ENCODE data around the gene KLHL5. TPM values are rescaled to one million over a fixed set of nuclear protein-coding genes. Genes with fewer than 3 reads are reported as not detected.

The KLHL5 gene, protein sequence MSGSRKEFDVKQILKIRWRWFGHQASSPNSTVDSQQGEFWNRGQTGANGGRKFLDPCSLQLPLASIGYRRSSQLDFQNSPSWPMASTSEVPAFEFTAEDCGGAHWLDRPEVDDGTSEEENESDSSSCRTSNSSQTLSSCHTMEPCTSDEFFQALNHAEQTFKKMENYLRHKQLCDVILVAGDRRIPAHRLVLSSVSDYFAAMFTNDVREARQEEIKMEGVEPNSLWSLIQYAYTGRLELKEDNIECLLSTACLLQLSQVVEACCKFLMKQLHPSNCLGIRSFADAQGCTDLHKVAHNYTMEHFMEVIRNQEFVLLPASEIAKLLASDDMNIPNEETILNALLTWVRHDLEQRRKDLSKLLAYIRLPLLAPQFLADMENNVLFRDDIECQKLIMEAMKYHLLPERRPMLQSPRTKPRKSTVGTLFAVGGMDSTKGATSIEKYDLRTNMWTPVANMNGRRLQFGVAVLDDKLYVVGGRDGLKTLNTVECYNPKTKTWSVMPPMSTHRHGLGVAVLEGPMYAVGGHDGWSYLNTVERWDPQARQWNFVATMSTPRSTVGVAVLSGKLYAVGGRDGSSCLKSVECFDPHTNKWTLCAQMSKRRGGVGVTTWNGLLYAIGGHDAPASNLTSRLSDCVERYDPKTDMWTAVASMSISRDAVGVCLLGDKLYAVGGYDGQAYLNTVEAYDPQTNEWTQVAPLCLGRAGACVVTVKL
- total RNA-seq (2012; rRNA removed) (97.7 and 134 TPM in 2 replicates), polyA plus RNA-seq (2012; rRNA removed) (45.4 and 58.8 TPM in 2 replicates), Bru-seq, nascent RNA (percentile 98 among the genes with signal in this experiment), BruChase-seq, experiment 1, labeled RNA remaining after a 6-hour chase (percentile 97 among the genes with signal in this experiment), BruChase-seq, experiment 2, labeled RNA remaining after a 2-hour chase (percentile 94 among the genes with signal in this experiment)
- 23.8 and 24.5 TPM in 2 replicates for polyA plus RNA-seq (2012; cell fraction: cytosol; rRNA removed)
- polyA plus RNA-seq (2012; cell fraction: nucleus; rRNA removed; ENCODE audit: low replicate concordance) = 6.4 and 41.5 TPM in 2 replicates
- long read RNA-seq, transcript KLHL5-204 (11 exons, 2,690 nt) = minor isoform, 10 of 627 reads
- long read RNA-seq, transcript KLHL5-205 (11 exons, 2,926 nt) = major isoform, 312 of 627 reads
- long read RNA-seq, transcript KLHL5-201 (12 exons, 3,425 nt) = minor isoform, 59 of 627 reads
- long read RNA-seq, partial matches to known transcripts = 135 of 627 reads
- long read RNA-seq, other reads (novel, unspliced or antisense) = 111 of 627 reads

GRCh38 chr4:39062094-39062769 lies at the start of gene KLHL5:
Gene KLHL5, plus strand, starts transcription at chr4:39062232. Its CDS starts 421 bp downstream, at chr4:39062653.
- ATAC-seq (ENCODE audit: low read depth) (no peak; the same call in 1 of the 2 replicates), DNase-seq (no peak)
- Histone ChIP-seq H2BK15ac (ENCODE audit: low read depth, low read length) (no peak within 1 kb of the TSS), H4K8ac (ENCODE audit: low read depth in 2 of 2, low read length in 2 of 2) (no peak within 1 kb of the TSS), H2AK9ac (replicated peaks; ENCODE audit: low read depth, low read length, poor library complexity) (no peak within 1 kb of the TSS), H3K4ac (ENCODE audit: low read depth, low read length) (no peak within 1 kb of the TSS), H3K9me3 (ENCODE audit: control insufficient read depth, insufficient read depth, low read length) (no peaks in the 10 kb centered on the region), H4K5ac (ENCODE audit: low read depth, low read length) (no peak within 1 kb of the TSS), H2BK20ac (ENCODE audit: low read depth, low read length) (no peak within 1 kb of the TSS), H4K91ac (ENCODE audit: insufficient read depth, low read depth, low read length) (no peak within 1 kb of the TSS), H3K27me3 (ENCODE audit: control insufficient read depth, insufficient read depth, low read length) (no peaks in the 10 kb centered on the region), H3K27ac (ENCODE audit: insufficient read depth, low read length) (no peak within 1 kb of the TSS), H2BK5ac (ENCODE audit: low read depth, low read length, poor library complexity, severe bottlenecking) (no peak within 1 kb of the TSS), H2AFZ (replicated peaks; ENCODE audit: low read length, poor library complexity) (no peak within 1 kb of the TSS), H3K18ac (ENCODE audit: low read depth, low read length) (no peak within 1 kb of the TSS), H4K20me1 (ENCODE audit: insufficient read depth, low read length) (peaks cover 76% of the 10 kb centered on the region), H3K23ac (ENCODE audit: low read depth, low read length) (peak within 1 kb of the TSS; percentile 83; the same call in 1 of the 2 replicates), H3K4me3 (ENCODE audit: insufficient read depth, low read depth, low read length) (no peak within 1 kb of the TSS), H3K36me3 (ENCODE audit: control insufficient read depth, insufficient read depth, low read length) (peaks cover 6% of the 10 kb centered on the region; the same call in 1 of the 2 replicates), H2AK5ac (ENCODE audit: low read depth, low read length) (no peak within 1 kb of the TSS), H3K4me1 (ENCODE audit: control insufficient read depth, insufficient read depth, low read length) (peaks cover 6% of the 10 kb centered on the region), H3K4me2 (ENCODE audit: low read depth, low read length) (peak within 1 kb of the TSS; percentile 29; the same call in 1 of the 2 replicates), H3K9me1 (ENCODE audit: insufficient read depth, low read length) (peaks cover 11% of the 10 kb centered on the region), H3K56ac (ENCODE audit: extremely low read depth, insufficient read depth, low read length) (no peak within 1 kb of the TSS), H3K14ac (replicated peaks; ENCODE audit: low read depth, low read length) (peak within 1 kb of the TSS; percentile 31; the same call in 1 of the 2 replicates), H3K79me1 (ENCODE audit: low read depth in 1 of 2, low read length in 2 of 2) (peaks cover 17 to 50% of the 10 kb centered on the region in 2 experiments; a peak in 3 of 4 replicates), H2BK120ac (ENCODE audit: low read depth, low read length) (no peak within 1 kb of the TSS), H3K9ac (ENCODE audit: low read depth, low read length) (no peak within 1 kb of the TSS)
- POLR2A ChIA-PET (ENCODE audit: unreplicated experiment) = no interaction called here
- 0% methylated on average over 1 of the region's 7 CpGs; no CpG with 5 or more reads in 1 of the 2 experiments for WGBS, 2 experiments (ENCODE audit: extremely low coverage in 2 of 2, insufficient read length in 1 of 2)
- TF ChIP-seq SMC3 (IDR thresholded peaks at IDR 0.05; ENCODE audit: low read depth, low read length) = no peak
- TF ChIP-seq RAD21 (IDR thresholded peaks at IDR 0.05; ENCODE audit: low read length) = no peak
- no peak for TF ChIP-seq BHLHE40 (IDR thresholded peaks at IDR 0.05; ENCODE audit: low read depth, low read length)
- no peak for TF ChIP-seq FOS (IDR thresholded peaks at IDR 0.05; ENCODE audit: low read depth, low read length)
- no peak for TF ChIP-seq MAZ (IDR thresholded peaks at IDR 0.05; ENCODE audit: borderline replicate concordance, low read depth, low read length)
- TF ChIP-seq ELK1 (IDR thresholded peaks at IDR 0.05; ENCODE audit: borderline replicate concordance, low read depth, low read length) = no peak
- TF ChIP-seq, protein P1, sequence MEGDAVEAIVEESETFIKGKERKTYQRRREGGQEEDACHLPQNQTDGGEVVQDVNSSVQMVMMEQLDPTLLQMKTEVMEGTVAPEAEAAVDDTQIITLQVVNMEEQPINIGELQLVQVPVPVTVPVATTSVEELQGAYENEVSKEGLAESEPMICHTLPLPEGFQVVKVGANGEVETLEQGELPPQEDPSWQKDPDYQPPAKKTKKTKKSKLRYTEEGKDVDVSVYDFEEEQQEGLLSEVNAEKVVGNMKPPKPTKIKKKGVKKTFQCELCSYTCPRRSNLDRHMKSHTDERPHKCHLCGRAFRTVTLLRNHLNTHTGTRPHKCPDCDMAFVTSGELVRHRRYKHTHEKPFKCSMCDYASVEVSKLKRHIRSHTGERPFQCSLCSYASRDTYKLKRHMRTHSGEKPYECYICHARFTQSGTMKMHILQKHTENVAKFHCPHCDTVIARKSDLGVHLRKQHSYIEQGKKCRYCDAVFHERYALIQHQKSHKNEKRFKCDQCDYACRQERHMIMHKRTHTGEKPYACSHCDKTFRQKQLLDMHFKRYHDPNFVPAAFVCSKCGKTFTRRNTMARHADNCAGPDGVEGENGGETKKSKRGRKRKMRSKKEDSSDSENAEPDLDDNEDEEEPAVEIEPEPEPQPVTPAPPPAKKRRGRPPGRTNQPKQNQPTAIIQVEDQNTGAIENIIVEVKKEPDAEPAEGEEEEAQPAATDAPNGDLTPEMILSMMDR (conservative IDR thresholded peaks at IDR 0.05; ENCODE audit: low read depth, low read length) = no peak
- intact Hi-C loops (cut with micrococcal nuclease) = loop anchor here (5.0 kb wide), 1 partner anchor 35 kb away; no protein-coding TSS in a partner anchor
- in situ Hi-C loops (cut with MboI; ENCODE audit: low sequenced_read_pairs) = no loop called here
- dilution Hi-C loops (cut with HindIII; ENCODE audit: low sequenced_read_pairs, unreplicated experiment) = no loop called here
- BruUV-seq (replicated peaks) = no TSS peak
- CTCF ChIA-PET = interaction anchor here (0.6 kb wide), 1 partner anchor 1051 kb away, joined by 5 read pairs; no protein-coding TSS in a partner anchor

Data from IMR-90 (cell line).